ENCODE data around the gene TESK1.

DNA sequence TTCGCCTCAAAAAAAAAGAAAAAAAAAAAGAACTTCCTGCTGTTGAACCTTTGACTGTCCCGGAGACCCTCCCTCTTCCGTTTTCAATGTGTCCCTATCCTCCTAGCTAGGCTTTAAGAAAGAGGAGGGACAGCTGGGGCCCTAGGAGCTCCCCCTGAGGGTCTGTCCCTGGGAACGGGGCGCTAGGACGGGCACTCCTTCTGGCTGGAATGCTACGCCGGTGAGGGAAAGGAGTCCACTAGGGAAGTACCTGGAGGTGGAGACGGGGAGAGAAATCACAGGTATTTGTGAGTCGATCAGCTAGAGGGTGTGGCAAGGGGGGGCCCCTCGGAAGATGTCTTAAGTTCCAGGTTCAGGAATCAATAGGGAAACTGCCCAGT, 41.1 kb downstream of the TESK1 start:
- no peak for TF ChIP-seq POLR2A (IDR thresholded peaks at IDR 0.05)
- TF ChIP-seq, protein P1, sequence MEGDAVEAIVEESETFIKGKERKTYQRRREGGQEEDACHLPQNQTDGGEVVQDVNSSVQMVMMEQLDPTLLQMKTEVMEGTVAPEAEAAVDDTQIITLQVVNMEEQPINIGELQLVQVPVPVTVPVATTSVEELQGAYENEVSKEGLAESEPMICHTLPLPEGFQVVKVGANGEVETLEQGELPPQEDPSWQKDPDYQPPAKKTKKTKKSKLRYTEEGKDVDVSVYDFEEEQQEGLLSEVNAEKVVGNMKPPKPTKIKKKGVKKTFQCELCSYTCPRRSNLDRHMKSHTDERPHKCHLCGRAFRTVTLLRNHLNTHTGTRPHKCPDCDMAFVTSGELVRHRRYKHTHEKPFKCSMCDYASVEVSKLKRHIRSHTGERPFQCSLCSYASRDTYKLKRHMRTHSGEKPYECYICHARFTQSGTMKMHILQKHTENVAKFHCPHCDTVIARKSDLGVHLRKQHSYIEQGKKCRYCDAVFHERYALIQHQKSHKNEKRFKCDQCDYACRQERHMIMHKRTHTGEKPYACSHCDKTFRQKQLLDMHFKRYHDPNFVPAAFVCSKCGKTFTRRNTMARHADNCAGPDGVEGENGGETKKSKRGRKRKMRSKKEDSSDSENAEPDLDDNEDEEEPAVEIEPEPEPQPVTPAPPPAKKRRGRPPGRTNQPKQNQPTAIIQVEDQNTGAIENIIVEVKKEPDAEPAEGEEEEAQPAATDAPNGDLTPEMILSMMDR (IDR thresholded peaks at IDR 0.05) = no peak

Data from breast epithelium (tissue), 3 donors.